HG02970 (cell line): ENCODE measurements around the gene UBR7.
"Not testable (repeated sequence)": the region's sequence is repeated elsewhere in the genome, so short reads cannot be mapped to it uniquely, and the experiment has no call there.

ENCODE experiments used
- ATAC-seq: cut with Tn5 transposase; IDR thresholded peaks from one replicate; pipeline ENCODE4 v1.9.1; 2021; ENCODE audit warnings: mild to moderate bottlenecking, moderate library complexity, moderate number of reproducible peaks; ENCODE audit not compliant: unreplicated experiment, low FRiP score

The UBR7 gene

GRCh38 chr14:93206793-93207467 is at the start of gene UBR7, which contains the start of gene GON7:
TSS of gene UBR7 (plus strand) at chr14:93207256. CDS start at chr14:93207292, 36 bp downstream.
TSS of gene GON7 (minus strand) at chr14:93207065. CDS start at chr14:93207037, 28 bp downstream.
- ATAC-seq = peak; percentile 86

GRCh38 chr14:93158349-93158748 is 48.7 kb upstream of the UBR7 start:
- ATAC-seq = not testable (repeated sequence)

GRCh38 chr14:93159625-93160352 is 47.3 kb upstream of the UBR7 start:
- not testable (repeated sequence) for ATAC-seq

GRCh38 chr14:93160353-93160801 is 46.7 kb upstream of the UBR7 start:
- no peak for ATAC-seq

GRCh38 chr14:93161411-93161940 is 45.6 kb upstream of the UBR7 start:
- ATAC-seq = no peak

GRCh38 chr14:93163564-93163963 is 43.5 kb upstream of the UBR7 start:
- ATAC-seq = no peak

GRCh38 chr14:93165271-93166265 is 41.5 kb upstream of the UBR7 start:
- ATAC-seq = not testable (repeated sequence)

GRCh38 chr14:93168610-93169009 is 38.4 kb upstream of the UBR7 start:
- not testable (repeated sequence) for ATAC-seq

GRCh38 chr14:93169619-93170018 is 37.4 kb upstream of the UBR7 start:
- not testable (repeated sequence) for ATAC-seq

- ATAC-seq = not testable (repeated sequence)
These were observed 36.9 kb upstream of the UBR7 start for GRCh38 chr14:93170141-93170540.

GRCh38 chr14:93171376-93171775 is 35.7 kb upstream of the UBR7 start:
- ATAC-seq = no peak

- ATAC-seq = no peak
These were observed 33.1 kb upstream of the UBR7 start for GRCh38 chr14:93173943-93174395.

GRCh38 chr14:93174731-93175130 is 32.3 kb upstream of the UBR7 start:
- ATAC-seq = not testable (repeated sequence)

- no peak for ATAC-seq
These were observed 31.6 kb upstream of the UBR7 start for GRCh38 chr14:93175492-93175891.

- ATAC-seq = no peak
These were observed 23.3 kb upstream of the UBR7 start for GRCh38 chr14:93183596-93184317.

- ATAC-seq = peak; percentile 88
These were observed 22.4 kb upstream of the UBR7 start, which contains the start of the genes LYSET and MOAP1 for GRCh38 chr14:93184391-93185348. TSS of gene LYSET (plus strand) at chr14:93185317. CDS start at chr14:93185406, 89 bp downstream. TSS of gene MOAP1 (minus strand) at chr14:93184897. CDS start at chr14:93184242, 655 bp downstream.

GRCh38 chr14:93185349-93185720 is 21.7 kb upstream of the UBR7 start:
- no peak for ATAC-seq

- no peak for ATAC-seq
These were observed 20.6 kb upstream of the UBR7 start for GRCh38 chr14:93186466-93186865.
